WTC11 (cell line): Measurements from ENCODE around the gene LRRC14B.

Source experiments
- FOXK1 ChIP-seq: sonication (generic); formaldehyde crosslinking; IDR thresholded peaks from 2 replicates; pipeline ENCODE4 v1.8.0; 2022; ENCODE audit warnings: mild to moderate bottlenecking, moderate library complexity, missing genetic modification reagents
- MXD4 ChIP-seq: fragments of 250-450 bp; sonication (Bioruptor Pico); IDR thresholded peaks from 2 replicates; pipeline ENCODE4 v1.8.0; 2021; ENCODE audit warnings: mild to moderate bottlenecking, moderate library complexity, borderline replicate concordance
- TCF7 ChIP-seq: sonication (generic); formaldehyde crosslinking; IDR thresholded peaks from 2 replicates; pipeline ENCODE4 v1.8.0; 2022; ENCODE audit warnings: mild to moderate bottlenecking, low read depth, missing genetic modification reagents, moderate library complexity
- ZNF263 ChIP-seq: sonication (generic); formaldehyde crosslinking; IDR thresholded peaks from 2 replicates; pipeline ENCODE4 v1.8.1; 2022; ENCODE audit warnings: low read depth, mild to moderate bottlenecking, moderate library complexity, missing genetic modification reagents
- TF ChIP-seq, protein P1 (sequence below): fragments of 200-600 bp; IDR thresholded peaks from 2 replicates; pipeline ENCODE4 v1.8.0; 2022; ENCODE audit warnings: antibody characterized with exemption
- TF ChIP-seq, protein P2 (sequence below): sonication (generic); formaldehyde crosslinking; IDR thresholded peaks from 2 replicates; pipeline ENCODE4 v1.8.0; 2022; ENCODE audit warnings: mild to moderate bottlenecking, missing genetic modification reagents
- TF ChIP-seq, protein P3 (sequence below): sonication (generic); formaldehyde crosslinking; IDR thresholded peaks from 2 replicates; pipeline ENCODE4 v1.8.0; 2023; ENCODE audit warnings: missing genetic modification reagents
- TF ChIP-seq, protein P4 (sequence below): sonication (generic); formaldehyde crosslinking; IDR thresholded peaks from 2 replicates; pipeline ENCODE4 v1.8.1; 2023; ENCODE audit warnings: mild to moderate bottlenecking, missing genetic modification reagents

DNA sequence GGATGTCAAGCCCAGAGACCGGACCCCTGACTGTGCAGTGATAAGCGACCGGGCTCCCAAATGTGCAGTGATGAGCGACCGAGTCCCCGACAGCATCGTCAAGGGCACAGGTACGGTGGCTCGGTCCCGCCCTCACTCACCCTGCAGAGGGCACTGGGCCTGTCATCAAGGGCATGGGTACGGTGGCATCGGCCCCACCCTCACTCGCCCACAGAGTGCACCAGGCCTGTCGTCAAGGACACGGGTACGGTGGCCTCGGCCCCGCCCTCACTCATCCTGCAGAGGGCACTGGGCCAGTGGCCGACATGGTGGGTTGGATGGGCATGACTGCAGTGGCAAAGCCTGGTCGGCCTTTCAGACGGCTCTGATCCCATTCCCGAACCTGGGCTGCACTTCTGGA lies 9.7 kb upstream of the LRRC14B start:
- no peak for TF ChIP-seq ZNF263 (CRISPR knock-in tag)
- TF ChIP-seq, protein P1, sequence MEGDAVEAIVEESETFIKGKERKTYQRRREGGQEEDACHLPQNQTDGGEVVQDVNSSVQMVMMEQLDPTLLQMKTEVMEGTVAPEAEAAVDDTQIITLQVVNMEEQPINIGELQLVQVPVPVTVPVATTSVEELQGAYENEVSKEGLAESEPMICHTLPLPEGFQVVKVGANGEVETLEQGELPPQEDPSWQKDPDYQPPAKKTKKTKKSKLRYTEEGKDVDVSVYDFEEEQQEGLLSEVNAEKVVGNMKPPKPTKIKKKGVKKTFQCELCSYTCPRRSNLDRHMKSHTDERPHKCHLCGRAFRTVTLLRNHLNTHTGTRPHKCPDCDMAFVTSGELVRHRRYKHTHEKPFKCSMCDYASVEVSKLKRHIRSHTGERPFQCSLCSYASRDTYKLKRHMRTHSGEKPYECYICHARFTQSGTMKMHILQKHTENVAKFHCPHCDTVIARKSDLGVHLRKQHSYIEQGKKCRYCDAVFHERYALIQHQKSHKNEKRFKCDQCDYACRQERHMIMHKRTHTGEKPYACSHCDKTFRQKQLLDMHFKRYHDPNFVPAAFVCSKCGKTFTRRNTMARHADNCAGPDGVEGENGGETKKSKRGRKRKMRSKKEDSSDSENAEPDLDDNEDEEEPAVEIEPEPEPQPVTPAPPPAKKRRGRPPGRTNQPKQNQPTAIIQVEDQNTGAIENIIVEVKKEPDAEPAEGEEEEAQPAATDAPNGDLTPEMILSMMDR = no peak
- TF ChIP-seq TCF7 = no peak
- TF ChIP-seq, protein P2, sequence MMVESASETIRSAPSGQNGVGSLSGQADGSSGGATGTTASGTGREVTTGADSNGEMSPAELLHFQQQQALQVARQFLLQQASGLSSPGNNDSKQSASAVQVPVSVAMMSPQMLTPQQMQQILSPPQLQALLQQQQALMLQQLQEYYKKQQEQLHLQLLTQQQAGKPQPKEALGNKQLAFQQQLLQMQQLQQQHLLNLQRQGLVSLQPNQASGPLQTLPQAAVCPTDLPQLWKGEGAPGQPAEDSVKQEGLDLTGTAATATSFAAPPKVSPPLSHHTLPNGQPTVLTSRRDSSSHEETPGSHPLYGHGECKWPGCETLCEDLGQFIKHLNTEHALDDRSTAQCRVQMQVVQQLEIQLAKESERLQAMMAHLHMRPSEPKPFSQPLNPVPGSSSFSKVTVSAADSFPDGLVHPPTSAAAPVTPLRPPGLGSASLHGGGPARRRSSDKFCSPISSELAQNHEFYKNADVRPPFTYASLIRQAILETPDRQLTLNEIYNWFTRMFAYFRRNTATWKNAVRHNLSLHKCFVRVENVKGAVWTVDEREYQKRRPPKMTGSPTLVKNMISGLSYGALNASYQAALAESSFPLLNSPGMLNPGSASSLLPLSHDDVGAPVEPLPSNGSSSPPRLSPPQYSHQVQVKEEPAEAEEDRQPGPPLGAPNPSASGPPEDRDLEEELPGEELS (CRISPR knock-in tag) = no peak
- TF ChIP-seq, protein P3, sequence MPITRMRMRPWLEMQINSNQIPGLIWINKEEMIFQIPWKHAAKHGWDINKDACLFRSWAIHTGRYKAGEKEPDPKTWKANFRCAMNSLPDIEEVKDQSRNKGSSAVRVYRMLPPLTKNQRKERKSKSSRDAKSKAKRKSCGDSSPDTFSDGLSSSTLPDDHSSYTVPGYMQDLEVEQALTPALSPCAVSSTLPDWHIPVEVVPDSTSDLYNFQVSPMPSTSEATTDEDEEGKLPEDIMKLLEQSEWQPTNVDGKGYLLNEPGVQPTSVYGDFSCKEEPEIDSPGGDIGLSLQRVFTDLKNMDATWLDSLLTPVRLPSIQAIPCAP (CRISPR knock-in tag) = no peak
- TF ChIP-seq FOXK1 (CRISPR knock-in tag) = no peak
- no peak for TF ChIP-seq MXD4 (CRISPR knock-in tag)
- TF ChIP-seq, protein P4, sequence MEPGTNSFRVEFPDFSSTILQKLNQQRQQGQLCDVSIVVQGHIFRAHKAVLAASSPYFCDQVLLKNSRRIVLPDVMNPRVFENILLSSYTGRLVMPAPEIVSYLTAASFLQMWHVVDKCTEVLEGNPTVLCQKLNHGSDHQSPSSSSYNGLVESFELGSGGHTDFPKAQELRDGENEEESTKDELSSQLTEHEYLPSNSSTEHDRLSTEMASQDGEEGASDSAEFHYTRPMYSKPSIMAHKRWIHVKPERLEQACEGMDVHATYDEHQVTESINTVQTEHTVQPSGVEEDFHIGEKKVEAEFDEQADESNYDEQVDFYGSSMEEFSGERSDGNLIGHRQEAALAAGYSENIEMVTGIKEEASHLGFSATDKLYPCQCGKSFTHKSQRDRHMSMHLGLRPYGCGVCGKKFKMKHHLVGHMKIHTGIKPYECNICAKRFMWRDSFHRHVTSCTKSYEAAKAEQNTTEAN (CRISPR knock-in tag) = no peak
